K562 (cell line): ENCODE results near the gene SLC38A7. TPM values are rescaled to one million over a fixed set of nuclear protein-coding genes. Genes with fewer than 3 reads are reported as not detected.

Experiments
- ATAC-seq: fragments of 200-7000 bp; cut with Tn5 transposase; 3 replicates; pipeline ENCODE4 v1.9.1; 2020; ENCODE audit warnings: moderate library complexity
- BruUV-seq: library from RNA; stranded (reverse); fragments of 400-500 nt; replicated peaks from 2 replicates; lab custom pipeline; 2021; lab: Mats Ljungman, UMichigan
- CTCF ChIA-PET: fragments of 300-600 bp; formaldehyde crosslinking; extraction: SDS; loops from one replicate; lab custom pipeline; 2021; ENCODE audit warnings: low intra/inter-chr PET ratio; lab: Yijun Ruan, JAX
- POLR2A ChIA-PET: fragments of 300-600, 350-650 bp; sonication (Branson Sonifier 250); formaldehyde crosslinking; extraction: SDS; loops from one replicate; lab custom pipeline; 2021; ENCODE audit warnings: antibody characterized with exemption, inconsistent platforms; lab: Yijun Ruan, JAX
- DNase-seq, 4 experiments: peaks; one replicate each; pipeline versions ENCODE4 v3.0.0 to v3.0.0-alpha.2; 2011 to 2018; ENCODE audit warnings: low spot score in 3 of 4, mixed read lengths in 3 of 4; ENCODE audit errors: extremely low read depth in 1 of 4
- FAIRE-seq: peaks from 2 replicates; lab custom pipeline; 2011; peaks lifted over from hg19 to GRCh38; lab: Jason Lieb, UNC
- H2AFZ ChIP-seq: 2 replicates; pipeline ENCODE4 v1.6.0; 2011; ENCODE audit warnings: low read depth, low read length, control low read depth, inconsistent platforms
- H3K27ac ChIP-seq: fragments of 200-600 bp; 3 replicates; pipeline ENCODE4 v1.8.0; 2011; ENCODE audit warnings: low read depth, mild to moderate bottlenecking, control low read depth, inconsistent platforms, low read length, moderate library complexity, mixed read lengths; ENCODE audit errors: extremely low read depth
- H3K27me3 ChIP-seq, 2 experiments: fragments of 300-600 bp in 1 of 2; 2 replicates in 1 of 2; 3 replicates in 1 of 2; pipeline versions ENCODE4 v1.6.0 to v1.8.0; 2011; ENCODE audit warnings: inconsistent platforms in 2 of 2, low read length in 2 of 2, mild to moderate bottlenecking in 1 of 2, mixed read lengths in 1 of 2, moderate library complexity in 1 of 2; ENCODE audit not compliant: control insufficient read depth in 2 of 2, insufficient read depth in 2 of 2
- H3K36me3 ChIP-seq: fragments of 300-600 bp; 3 replicates; pipeline ENCODE4 v1.8.0; 2011; ENCODE audit warnings: mild to moderate bottlenecking, low read length, inconsistent platforms; ENCODE audit not compliant: control insufficient read depth, insufficient read depth
- H3K4me1 ChIP-seq, 2 experiments: fragments of 200-600 bp in 1 of 2; replicated peaks in 1 of 2; 2 replicates in 1 of 2; 3 replicates in 1 of 2; pipeline versions ENCODE4 v1.5.1 to v1.8.0; 2011; ENCODE audit warnings: inconsistent platforms in 2 of 2, low read length in 2 of 2, mild to moderate bottlenecking in 1 of 2, mixed read lengths in 1 of 2, moderate library complexity in 1 of 2; ENCODE audit not compliant: control insufficient read depth in 2 of 2, insufficient read depth in 2 of 2
- H3K4me2 ChIP-seq: 2 replicates; pipeline ENCODE4 v1.6.1; 2011; ENCODE audit warnings: low read length, control low read depth, inconsistent platforms, mixed read lengths; ENCODE audit not compliant: insufficient read depth
- H3K4me3 ChIP-seq: fragments of 200-600 bp; sonication (generic), shearing (Covaris generic); 2 replicates; pipeline ENCODE4 v1.5.1; 2016; ENCODE audit warnings: control low read depth, inconsistent platforms
- H3K79me2 ChIP-seq: fragments of 200-600 bp; 3 replicates; pipeline ENCODE4 v1.8.0; 2011; ENCODE audit warnings: low read length, inconsistent platforms; ENCODE audit not compliant: control insufficient read depth, insufficient read depth
- H3K9ac ChIP-seq, 2 experiments: 2 replicates each; pipeline versions ENCODE4 v1.6.0 to v1.6.1; 2011; ENCODE audit warnings: low read depth in 2 of 2, low read length in 2 of 2, control low read depth in 1 of 2, inconsistent platforms in 1 of 2, mild to moderate bottlenecking in 1 of 2, mixed read lengths in 1 of 2; ENCODE audit not compliant: insufficient read depth in 1 of 2
- H3K9me1 ChIP-seq: one replicate; pipeline ENCODE4 v1.6.0; 2011; ENCODE audit warnings: inconsistent platforms, mild to moderate bottlenecking, low read length, moderate library complexity; ENCODE audit not compliant: control insufficient read depth, insufficient read depth
- H3K9me3 ChIP-seq: replicated peaks from 2 replicates; pipeline ENCODE4 v1.5.1; 2011; ENCODE audit warnings: low read depth, low read length, inconsistent platforms; ENCODE audit not compliant: control insufficient read depth, insufficient read depth
- H4K20me1 ChIP-seq: replicated peaks from 2 replicates; pipeline ENCODE4 v1.6.1; 2011; ENCODE audit warnings: low read length, inconsistent platforms, mixed read lengths; ENCODE audit not compliant: control insufficient read depth, insufficient read depth
- ARHGAP35 ChIP-seq: fragments of 450-650 bp; IDR thresholded peaks from 2 replicates; pipeline ENCODE4 v1.6.1; 2018; ENCODE audit not compliant: partially characterized antibody
- JUNB ChIP-seq: fragments of 450-650 bp; formaldehyde crosslinking; conservative IDR thresholded peaks from 2 replicates; pipeline ENCODE4 v1.4.0; 2020; ENCODE audit warnings: mild to moderate bottlenecking
- KDM5B ChIP-seq: fragments of 200-600 bp; sonication (generic); IDR thresholded peaks from 2 replicates; pipeline ENCODE4 v1.6.1; 2012; ENCODE audit warnings: low read depth, mild to moderate bottlenecking, moderate library complexity, low read length, control low read depth, inconsistent platforms; ENCODE audit not compliant: insufficient replicate concordance
- LCOR ChIP-seq: sonication (generic); formaldehyde crosslinking; IDR thresholded peaks from 2 replicates; pipeline ENCODE4 v1.8.0; 2022; ENCODE audit warnings: mild to moderate bottlenecking, missing genetic modification reagents
- MTA2 ChIP-seq: fragments of 450-650 bp; IDR thresholded peaks from 2 replicates; pipeline ENCODE4 v1.6.1; 2016; ENCODE audit warnings: low read depth
- ZNF165 ChIP-seq: fragments of 250-450 bp; sonication (Bioruptor Pico); IDR thresholded peaks from 2 replicates; pipeline ENCODE4 v1.4.0; 2020; ENCODE audit warnings: borderline replicate concordance
- ZNF778 ChIP-seq: fragments of 450-650 bp; formaldehyde crosslinking; IDR thresholded peaks from 2 replicates; pipeline ENCODE4 v1.4.0; 2020; ENCODE audit warnings: mild to moderate bottlenecking, moderate library complexity
- WGBS: fragments of 100-300 bp; shearing (Covaris generic); methylation state at CpG from one replicate; pipeline ENCODE4 v1.1.6; 2016; ENCODE audit warnings: low coverage, mixed read lengths; ENCODE audit not compliant: insufficient coverage; ENCODE audit errors: missing lambda C conversion rate; 5-methylcytosine and 5-hydroxymethylcytosine counted together
- in situ Hi-C: fragments of 300-500 bp; cut with MboI; formaldehyde crosslinking; loops from 4 replicates; pipeline ENCODE4 v1.15.0; 2018; ENCODE audit warnings: inconsistent platforms, mixed read lengths
- intact Hi-C: fragments of 100-400 bp; cut with micrococcal nuclease; formaldehyde crosslinking; loops from 2 replicates; pipeline ENCODE4 v1.14.2; 2022
- polyA plus RNA-seq, 8 experiments: library from polyadenylated mRNA; depleted of rRNA in 4 of 8; stranded (reverse) in 5 of 8; unstranded in 3 of 8; fragments of >200 nt; fragmentation: Nextera tagmentation in 2 of 8; fragmentation: Illumina TruSeq in 1 of 8; extraction: Ambion mirVana in 2 of 8; extraction: Trizol in 1 of 8; gene quantifications; 2 replicates each; pipeline versions ENCODE4 v1.2.1 to v1.2.3, GENCODE V29; 2011 to 2014; ENCODE audit warnings: inconsistent platforms in 1 of 8, missing spikeins in 1 of 8
- total RNA-seq, 7 experiments: library from RNA; depleted of rRNA in 6 of 7; stranded (reverse); fragments of >200 nt in 6 of 7; fragmentation: Illumina TruSeq in 2 of 7; extraction: Trizol in 2 of 7; gene quantifications; 2 replicates each; pipeline versions ENCODE4 v1.2.1 to v1.2.3, GENCODE V29; 2011 to 2021; ENCODE audit warnings: low replicate concordance in 1 of 7
- TF ChIP-seq, protein P1 (sequence below): IDR thresholded peaks from 3 replicates; pipeline ENCODE4 v1.6.1; 2011; ENCODE audit warnings: borderline replicate concordance, mild to moderate bottlenecking, moderate library complexity; ENCODE audit not compliant: insufficient read length; ENCODE audit errors: extremely low read depth

SLC38A7 gene
- total and polyA plus RNA-seq, 9 of the 15 experiments (the other 6 are each of a cell fraction or from before 2014, with no cell fraction given), result 2.7 to 12.2 (median 6.5) TPM

GRCh38 chr16:58699151-58699550 is 14.6 kb upstream of the SLC38A7 start (continued):
- TF ChIP-seq MTA2, result no peak
- no peak for TF ChIP-seq ARHGAP35
- no peak for TF ChIP-seq JUNB (CRISPR knock-in tag)
- TF ChIP-seq, protein P1, sequence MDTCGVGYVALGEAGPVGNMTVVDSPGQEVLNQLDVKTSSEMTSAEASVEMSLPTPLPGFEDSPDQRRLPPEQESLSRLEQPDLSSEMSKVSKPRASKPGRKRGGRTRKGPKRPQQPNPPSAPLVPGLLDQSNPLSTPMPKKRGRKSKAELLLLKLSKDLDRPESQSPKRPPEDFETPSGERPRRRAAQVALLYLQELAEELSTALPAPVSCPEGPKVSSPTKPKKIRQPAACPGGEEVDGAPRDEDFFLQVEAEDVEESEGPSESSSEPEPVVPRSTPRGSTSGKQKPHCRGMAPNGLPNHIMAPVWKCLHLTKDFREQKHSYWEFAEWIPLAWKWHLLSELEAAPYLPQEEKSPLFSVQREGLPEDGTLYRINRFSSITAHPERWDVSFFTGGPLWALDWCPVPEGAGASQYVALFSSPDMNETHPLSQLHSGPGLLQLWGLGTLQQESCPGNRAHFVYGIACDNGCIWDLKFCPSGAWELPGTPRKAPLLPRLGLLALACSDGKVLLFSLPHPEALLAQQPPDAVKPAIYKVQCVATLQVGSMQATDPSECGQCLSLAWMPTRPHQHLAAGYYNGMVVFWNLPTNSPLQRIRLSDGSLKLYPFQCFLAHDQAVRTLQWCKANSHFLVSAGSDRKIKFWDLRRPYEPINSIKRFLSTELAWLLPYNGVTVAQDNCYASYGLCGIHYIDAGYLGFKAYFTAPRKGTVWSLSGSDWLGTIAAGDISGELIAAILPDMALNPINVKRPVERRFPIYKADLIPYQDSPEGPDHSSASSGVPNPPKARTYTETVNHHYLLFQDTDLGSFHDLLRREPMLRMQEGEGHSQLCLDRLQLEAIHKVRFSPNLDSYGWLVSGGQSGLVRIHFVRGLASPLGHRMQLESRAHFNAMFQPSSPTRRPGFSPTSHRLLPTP, result no peak
- no peak for TF ChIP-seq KDM5B

GRCh38 chr16:58695368-58695767 is 10.8 kb upstream of the SLC38A7 start:
- Histone ChIP-seq H3K9ac (no peak overlapping the region), H3K4me2 (no peak overlapping the region), H3K9me3 (peaks cover 6% of the 10 kb centered on the region; the same call in 1 of the 2 replicates), H3K27ac (no peak overlapping the region), H2AFZ (no peak overlapping the region), H3K9me1 (no peaks in the 10 kb centered on the region), H4K20me1 (no peaks in the 10 kb centered on the region), H3K27me3 (no peaks in the 10 kb centered on the region; a peak in 1 of 5 replicates), H3K36me3 (no peaks in the 10 kb centered on the region), H3K79me2 (no peaks in the 10 kb centered on the region), H3K4me3 (no peak overlapping the region), H3K4me1 (no peaks in the 10 kb centered on the region)
- no peak for DNase-seq
- POLR2A ChIA-PET, result interaction anchor here (0.8 kb wide), 1 partner anchor 9 kb away, joined by 3 read pairs; no protein-coding TSS in a partner anchor
- intact Hi-C loops (no loop called here), in situ Hi-C loops (no loop called here)
- CTCF ChIA-PET, result no interaction called here
- TF ChIP-seq ZNF778 (no peak), LCOR (no peak), ZNF165 (CRISPR knock-in tag) (no peak)
- ATAC-seq, result no peak
- BruUV-seq, result no TSS peak
- WGBS, result 0% methylated on average over 1 of the region's 1 CpG
- no peak for FAIRE-seq
